Adrenal gland (tissue), 12 donors: Measurements from ENCODE around the gene KMT2C. TPM values are rescaled to one million over a fixed set of nuclear protein-coding genes. Genes with fewer than 3 reads are reported as not detected.
"Not testable (repeated sequence)": the region's sequence is repeated elsewhere in the genome, so short reads cannot be mapped to it uniquely, and the experiment has no call there.

Source experiments
- DNase-seq, 7 donors: peaks; one replicate each; pipeline ENCODE4 v3.0.0-alpha.2; 2019 to 2020
- H3K27ac ChIP-seq, 5 donors: fragments of 200-600 bp; sonication (generic) in 4 of 5; 1 replicate in 3 of 5; 2 replicates in 2 of 5; pipeline versions ENCODE4 v1.5.1 to v1.8.0; 2016 to 2020; ENCODE audit warnings: mild to moderate bottlenecking in 1 of 5
- H3K27me3 ChIP-seq: fragments of 200-600 bp; 2 replicates; pipeline ENCODE4 v1.8.0; 2021
- H3K36me3 ChIP-seq, 2 donors: fragments of 200-600 bp; replicated peaks in 1 of 2; 1 replicate in 1 of 2; 2 replicates in 1 of 2; pipeline versions ENCODE4 v1.5.1 to v1.8.0; 2018 to 2022
- H3K4me1 ChIP-seq, 2 donors: fragments of 200-600 bp; replicated peaks in 1 of 2; 1 replicate in 1 of 2; 2 replicates in 1 of 2; pipeline versions ENCODE4 v1.5.1 to v1.8.0; 2018 to 2021
- H3K4me3 ChIP-seq, 4 donors: fragments of 200-600 bp; sonication (generic) in 3 of 4; one replicate each; pipeline ENCODE4 v1.5.1; 2016 to 2018
- H3K9me3 ChIP-seq, 3 donors: fragments of 200-600 bp; sonication (generic) in 1 of 3; replicated peaks in 1 of 3; 1 replicate in 2 of 3; 2 replicates in 1 of 3; pipeline versions ENCODE4 v1.5.1 to v1.8.0; 2016 to 2021
- CTCF ChIP-seq, 6 experiments: fragments of 450-650 bp in 4 of 6; fragments of 200-600 bp in 2 of 6; sonication (generic) in 1 of 6; IDR thresholded peaks; 1 replicate in 5 of 6; 2 replicates in 1 of 6; pipeline versions ENCODE4 v1.5.1 to v1.8.0; 2016 to 2021; ENCODE audit warnings: antibody characterized with exemption in 6 of 6, mild to moderate bottlenecking in 2 of 6, moderate library complexity in 1 of 6
- POLR2A ChIP-seq, 2 donors: fragments of 450-650 bp; IDR thresholded peaks; one replicate each; pipeline ENCODE4 v1.6.1; 2017; ENCODE audit warnings: antibody characterized with exemption in 2 of 2, mild to moderate bottlenecking in 2 of 2, moderate library complexity in 1 of 2
- WGBS, 4 donors: extraction: QIAGEN DNeasy Blood & Tissue Kit in 2 of 4; methylation state at CpG; one replicate each; pipeline versions ENCODE4 v1.1.5 to v1.1.7; 2013 to 2017; 5-methylcytosine and 5-hydroxymethylcytosine counted together
- intact Hi-C, 2 donors: fragments of 100-400 bp; cut with DNase I; formaldehyde crosslinking; loops; one replicate each; pipeline versions ENCODE4 v1.14.1 to v1.15.0; 2022 to 2023
- polyA plus RNA-seq, 3 donors: library from polyadenylated mRNA; stranded (reverse); fragments of 200-250 nt in 2 of 3; fragments of 350-450 nt in 1 of 3; fragmentation: Illumina TruSeq in 1 of 3; extraction: RNeasy Lipid Tissue Mini Kit (QIAGEN cat#74804) in 1 of 3; gene quantifications; one replicate each; pipeline ENCODE4 v1.2.3, GENCODE V29; 2013 to 2014
- total RNA-seq, 9 donors: library from RNA; depleted of rRNA in 4 of 9; stranded (reverse); fragments of >200 nt in 4 of 9; fragments of 120-200 nt in 1 of 9; fragmentation: NEBNext Ultra II Directional in 1 of 9; extraction: Animal tissue kit (Norgen Biotek cat#: 25700) in 1 of 9; gene quantifications; one replicate each; pipeline versions ENCODE4 v1.1.0 to v1.2.4, GENCODE V29; 2013 to 2023
- donor health status: healthy with polysubstance abuse.
- donor health status: Bipolar disorder and iron deficiency.
- donor health status: DM: yes; HTN: yes; CAD: no.
- donor health status: DM: no; HTN: no; CAD: no.
- donor health status: DM: no; HTN: no; CAD: no.
- donor health status: DM: yes; HTN: yes; CAD: no.

Gene KMT2C
- total and polyA plus RNA-seq, 12 donors: 6.9 to 105 (median 55.6) TPM

DNA sequence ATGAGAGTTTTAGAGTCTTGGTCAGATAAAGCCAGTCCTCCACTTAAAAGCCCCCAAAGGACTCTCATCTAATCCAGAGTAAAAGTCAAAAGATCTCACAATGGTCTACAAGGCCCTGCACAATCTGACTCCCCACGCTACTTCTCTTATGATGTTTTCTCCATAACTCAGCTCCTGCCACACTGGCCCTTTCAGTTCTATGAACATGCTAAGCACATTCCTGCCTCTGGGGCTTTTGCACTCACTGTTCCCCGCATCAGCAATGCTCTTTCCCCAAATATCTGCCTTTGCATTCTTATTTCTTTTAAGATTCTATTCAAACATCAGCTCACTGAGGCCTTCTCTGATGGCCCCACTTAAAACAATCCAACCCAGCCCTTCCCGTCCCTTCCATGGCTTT, 41.6 kb downstream of the KMT2C start:
- peak in 4 of 6 experiments; percentile 26 to 50 (median 42) for TF ChIP-seq CTCF (IDR thresholded peaks at IDR 0.05)
- intact Hi-C loops, H3K27ac ChIP-seq, H3K4me3 ChIP-seq, H3K36me3 ChIP-seq, H3K9me3 ChIP-seq, H3K27me3 ChIP-seq: not testable (repeated sequence)
- WGBS, 4 donors: 62 to 71% (median 66%) methylated on average over 3 of the region's 3 CpGs
- DNase-seq: peak in 1 of 7 donors; percentile 16
- H3K4me1 ChIP-seq: peaks cover 4 to 25% of the 10 kb centered on the region in 2 donors

GRCh38 chr7:152392254-152392653, 43.5 kb downstream of the KMT2C start:
- no peak for DNase-seq
- intact Hi-C loops: no loop called here
- Histone ChIP-seq H3K27ac (no peak overlapping the region), H3K36me3 (no peaks in the 10 kb centered on the region), H3K27me3 (no peaks in the 10 kb centered on the region), H3K9me3 (no peaks in the 10 kb centered on the region), H3K4me1 (peaks cover 4 to 19% of the 10 kb centered on the region in 2 donors), H3K4me3 (no peak overlapping the region)
- TF ChIP-seq CTCF (IDR thresholded peaks at IDR 0.05): no peak
- TF ChIP-seq POLR2A (IDR thresholded peaks at IDR 0.05): no peak
- 82 to 100% (median 91%) methylated on average over 1 of the region's 1 CpG for WGBS, 4 donors

- 40 to 69% (median 47%) methylated on average over 4 to 5 of the region's 5 CpGs for WGBS, 4 donors
- H3K4me3 ChIP-seq, DNase-seq, H3K27me3 ChIP-seq, H3K36me3 ChIP-seq, H3K9me3 ChIP-seq, H3K27ac ChIP-seq, intact Hi-C loops: not testable (repeated sequence)
- H3K4me1 ChIP-seq: peaks cover 4 to 30% of the 10 kb centered on the region in 2 donors
Measured at GRCh38 chr7:152386136-152386764, 49.6 kb downstream of the KMT2C start.

DNA sequence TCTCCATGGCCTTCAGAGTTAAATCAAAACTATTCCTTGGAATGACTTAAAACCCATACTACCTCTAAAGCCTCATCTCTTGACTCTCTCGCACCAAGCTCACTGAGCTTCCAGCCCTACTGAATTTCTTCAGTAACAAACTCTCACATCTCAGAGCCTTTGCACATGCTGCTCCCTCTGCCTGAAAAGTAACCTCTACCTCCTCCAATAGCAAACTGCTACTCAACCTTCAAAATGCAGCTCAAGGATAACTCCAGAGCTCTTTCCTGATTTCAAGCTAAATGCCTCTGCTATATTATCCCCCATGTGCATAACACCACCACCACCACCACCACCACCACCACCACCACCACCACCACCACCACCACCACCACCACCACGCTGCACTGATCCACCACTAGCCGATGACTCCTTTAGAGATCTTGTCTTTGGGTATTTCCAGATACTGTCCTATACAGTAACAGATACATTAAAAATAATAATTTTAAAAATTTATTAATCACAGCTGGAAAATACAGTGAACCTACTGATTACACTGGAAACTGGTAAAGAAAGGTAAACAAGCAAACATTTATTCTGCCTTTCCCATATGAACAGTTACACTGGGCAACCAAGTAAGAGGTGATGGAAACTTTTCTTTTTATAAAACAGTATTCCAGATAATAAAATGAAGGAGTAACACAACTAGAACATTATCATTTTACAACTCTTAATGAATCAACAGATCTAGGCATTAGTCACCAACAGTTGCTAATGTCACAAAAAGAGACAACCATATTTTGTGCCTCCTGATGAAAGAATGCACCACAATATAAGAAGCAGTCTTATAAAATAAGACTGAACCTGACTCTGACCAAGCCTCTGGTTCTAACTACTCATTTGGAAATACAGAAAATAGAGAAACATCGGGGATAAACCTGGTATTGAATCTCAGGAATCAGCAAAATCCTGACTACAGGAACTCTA, 51.3 kb downstream of the KMT2C start:
- H3K9me3 ChIP-seq, H3K36me3 ChIP-seq, H3K4me3 ChIP-seq, intact Hi-C loops, H3K27me3 ChIP-seq, DNase-seq: not testable (repeated sequence)
- Histone ChIP-seq H3K4me1 (peaks cover 0 to 27% of the 10 kb centered on the region in 2 donors), H3K27ac (peak overlapping the region in 1 of 5 donors; percentile 22)
- WGBS, 4 donors: 44 to 54% (median 47%) methylated on average over 4 of the region's 4 CpGs
